ENCODE results near the gene PPFIBP2.

PPFIBP2 gene

GRCh38 chr11:7577291-7578190 lies 63.7 kb downstream of the PPFIBP2 start:
- DNase-seq (ENCODE audit: low read depth, low spot score), result no peak

- DNase-seq (ENCODE audit: low read depth, low spot score), result no peak
Observed at GRCh38 chr11:7578276-7578955, 64.6 kb downstream of the PPFIBP2 start.

GRCh38 chr11:7579361-7579791 lies 65.6 kb downstream of the PPFIBP2 start:
- no peak for DNase-seq (ENCODE audit: low read depth, low spot score)

GRCh38 chr11:7581021-7581590 lies 67.3 kb downstream of the PPFIBP2 start:
- no peak for DNase-seq (ENCODE audit: low read depth, low spot score)

GRCh38 chr11:7582338-7582985 lies 68.7 kb downstream of the PPFIBP2 start:
- no peak for DNase-seq (ENCODE audit: low read depth, low spot score)

- DNase-seq (ENCODE audit: low read depth, low spot score), result no peak
Observed at GRCh38 chr11:7583248-7583647, 69.4 kb downstream of the PPFIBP2 start.

GRCh38 chr11:7584910-7585309 lies 71.1 kb downstream of the PPFIBP2 start:
- no peak for DNase-seq (ENCODE audit: low read depth, low spot score)

GRCh38 chr11:7585816-7586215 lies 72.0 kb downstream of the PPFIBP2 start:
- no peak for DNase-seq (ENCODE audit: low read depth, low spot score)

- no peak for DNase-seq (ENCODE audit: low read depth, low spot score)
Observed at GRCh38 chr11:7586376-7586775, 72.6 kb downstream of the PPFIBP2 start.

- no peak for DNase-seq (ENCODE audit: low read depth, low spot score)
Observed at GRCh38 chr11:7587712-7588111, 73.9 kb downstream of the PPFIBP2 start.

GRCh38 chr11:7589861-7590260 lies 76.1 kb downstream of the PPFIBP2 start:
- no peak for DNase-seq (ENCODE audit: low read depth, low spot score)

GRCh38 chr11:7590529-7590928 lies 76.7 kb downstream of the PPFIBP2 start:
- DNase-seq (ENCODE audit: low read depth, low spot score), result no peak

- DNase-seq (ENCODE audit: low read depth, low spot score), result no peak
Observed at GRCh38 chr11:7591107-7591894, 77.5 kb downstream of the PPFIBP2 start.

- DNase-seq (ENCODE audit: low read depth, low spot score), result no peak
Observed at GRCh38 chr11:7591987-7592386, 78.2 kb downstream of the PPFIBP2 start.

GRCh38 chr11:7592711-7593110 lies 78.9 kb downstream of the PPFIBP2 start:
- DNase-seq (ENCODE audit: low read depth, low spot score), result no peak

- no peak for DNase-seq (ENCODE audit: low read depth, low spot score)
Observed at GRCh38 chr11:7593481-7593880, 79.7 kb downstream of the PPFIBP2 start.

GRCh38 chr11:7595016-7595866 lies 81.4 kb downstream of the PPFIBP2 start:
- DNase-seq (ENCODE audit: low read depth, low spot score), result no peak

GRCh38 chr11:7595951-7596350 lies 82.2 kb downstream of the PPFIBP2 start:
- DNase-seq (ENCODE audit: low read depth, low spot score), result no peak

GRCh38 chr11:7596975-7597391 lies 83.2 kb downstream of the PPFIBP2 start:
- DNase-seq (ENCODE audit: low read depth, low spot score), result no peak

- no peak for DNase-seq (ENCODE audit: low read depth, low spot score)
Observed at GRCh38 chr11:7597620-7598019, 83.8 kb downstream of the PPFIBP2 start.

All from activated CD4-positive, CD25-positive, alpha-beta regulatory T cell treated with anti-CD3 and anti-CD28 coated beads, Interleukin-2, amount 50 U/mL, for 16 hours (primary cell).